Ishikawa (cell line): ENCODE results near the gene DNAH2.

Experiments
- CEBPB ChIP-seq: IDR thresholded peaks from 2 replicates; pipeline ENCODE4 v1.6.1; 2012
- CREB1 ChIP-seq: IDR thresholded peaks from 2 replicates; pipeline ENCODE4 v1.6.1; 2012; ENCODE audit warnings: low read depth
- EGR1 ChIP-seq: IDR thresholded peaks from 2 replicates; pipeline ENCODE4 v1.6.1; 2012
- EP300 ChIP-seq: IDR thresholded peaks from 2 replicates; pipeline ENCODE4 v1.6.1; 2012; ENCODE audit warnings: borderline replicate concordance
- FOXM1 ChIP-seq: IDR thresholded peaks from 2 replicates; pipeline ENCODE4 v1.6.1; 2012; ENCODE audit warnings: low read depth, borderline replicate concordance
- MAX ChIP-seq: IDR thresholded peaks from 2 replicates; pipeline ENCODE4 v1.6.1; 2012
- NFIC ChIP-seq: IDR thresholded peaks from 2 replicates; pipeline ENCODE4 v1.6.1; 2012
- RAD21 ChIP-seq: IDR thresholded peaks from 2 replicates; pipeline ENCODE4 v1.6.1; 2012; ENCODE audit warnings: low read depth
- REST ChIP-seq: IDR thresholded peaks from 2 replicates; pipeline ENCODE4 v1.6.1; 2012; ENCODE audit warnings: low read depth, mild to moderate bottlenecking
- TAF1 ChIP-seq: IDR thresholded peaks from 2 replicates; pipeline ENCODE4 v1.6.1; 2012; ENCODE audit warnings: low read depth, mild to moderate bottlenecking
- TCF12 ChIP-seq: IDR thresholded peaks from 2 replicates; pipeline ENCODE4 v1.6.1; 2012; ENCODE audit warnings: low read depth
- TEAD4 ChIP-seq: IDR thresholded peaks from 2 replicates; pipeline ENCODE4 v1.6.1; 2012
- USF1 ChIP-seq: IDR thresholded peaks from 2 replicates; pipeline ENCODE4 v1.6.1; 2012
- YY1 ChIP-seq: IDR thresholded peaks from 2 replicates; pipeline ENCODE4 v1.6.1; 2012; ENCODE audit warnings: low read depth
- ZBTB7A ChIP-seq: IDR thresholded peaks from 2 replicates; pipeline ENCODE4 v1.6.1; 2012; ENCODE audit warnings: low read depth

The DNAH2 gene

GRCh38 chr17:7823581-7824001 is 106.0 kb downstream of the DNAH2 start:
- TF ChIP-seq TAF1 (no peak), CEBPB (no peak), EGR1 (no peak), TEAD4 (no peak), RAD21 (no peak), NFIC (no peak), REST (no peak), USF1 (no peak), YY1 (no peak), TCF12 (no peak)

GRCh38 chr17:7824021-7824924 is 106.7 kb downstream of the DNAH2 start:
- TF ChIP-seq CEBPB (no peak), REST (no peak), FOXM1 (no peak), USF1 (no peak), EP300 (no peak), RAD21 (no peak), YY1 (no peak), TAF1 (no peak), TEAD4 (no peak), TCF12 (no peak), CREB1 (no peak), ZBTB7A (no peak), MAX (no peak), NFIC (no peak), EGR1 (no peak)

- TF ChIP-seq FOXM1: no peak
- no peak for TF ChIP-seq RAD21
- TF ChIP-seq USF1: no peak
- no peak for TF ChIP-seq CEBPB
- no peak for TF ChIP-seq YY1
- TF ChIP-seq MAX: no peak
- TF ChIP-seq CREB1: no peak
- no peak for TF ChIP-seq TEAD4
- no peak for TF ChIP-seq TCF12
- no peak for TF ChIP-seq TAF1
- no peak for TF ChIP-seq EP300
- no peak for TF ChIP-seq REST
- TF ChIP-seq ZBTB7A: no peak
- TF ChIP-seq NFIC: no peak
- TF ChIP-seq EGR1: no peak
These were observed 107.9 kb downstream of the DNAH2 start for GRCh38 chr17:7825206-7825990.
